ENCODE results near the gene TNFSF8.
A peak's percentile ranks its signal among the peaks of the same experiment; 100 is the strongest.

TNFSF8 gene

GRCh38 chr9:114930056-114930812, at the start of gene TNFSF8:
TSS of gene TNFSF8 (minus strand) at chr9:114930591. CDS start at chr9:114930303, 288 bp downstream.
- in situ Hi-C loops (cut with HindIII; ENCODE audit: low pct_ligation_motif_present, low sequenced_read_pairs): no loop called here
- peaks cover 3% of the 10 kb centered on the region for H3K27me3 ChIP-seq (replicated peaks)
- DNase-seq: no peak
- H3K36me3 ChIP-seq (replicated peaks): no peaks in the 10 kb centered on the region
- no peak for TF ChIP-seq CTCF (IDR thresholded peaks at IDR 0.05; ENCODE audit: low read depth, low read length, missing control alignments)
- H3K4me3 ChIP-seq (ENCODE audit: low read depth, low read length): no peak within 1 kb of the TSS
- no peak within 1 kb of the TSS for H3K27ac ChIP-seq

- Histone ChIP-seq H3K36me3 (replicated peaks) (no peaks in the 10 kb centered on the region), H3K4me3 (ENCODE audit: low read depth, low read length) (no peak overlapping the region), H3K27ac (no peak overlapping the region), H3K27me3 (replicated peaks) (no peaks in the 10 kb centered on the region)
- TF ChIP-seq CTCF (IDR thresholded peaks at IDR 0.05; ENCODE audit: low read depth, low read length, missing control alignments): no peak
- DNase-seq: no peak
- in situ Hi-C loops (cut with HindIII; ENCODE audit: low pct_ligation_motif_present, low sequenced_read_pairs): no loop called here
Measured at GRCh38 chr9:114973216-114973615, 42.8 kb upstream of the TNFSF8 start.

GRCh38 chr9:114972510-114973136, 42.2 kb upstream of the TNFSF8 start:
- in situ Hi-C loops (cut with HindIII; ENCODE audit: low pct_ligation_motif_present, low sequenced_read_pairs): no loop called here
- no peaks in the 10 kb centered on the region for H3K27me3 ChIP-seq (replicated peaks)
- no peak overlapping the region for H3K27ac ChIP-seq
- H3K36me3 ChIP-seq (replicated peaks): no peaks in the 10 kb centered on the region
- no peak for TF ChIP-seq CTCF (IDR thresholded peaks at IDR 0.05; ENCODE audit: low read depth, low read length, missing control alignments)
- H3K4me3 ChIP-seq (ENCODE audit: low read depth, low read length): no peak overlapping the region
- no peak for DNase-seq

- no peak overlapping the region for H3K27ac ChIP-seq
- no peak for DNase-seq
- H3K4me3 ChIP-seq (ENCODE audit: low read depth, low read length): no peak overlapping the region
- H3K27me3 ChIP-seq (replicated peaks): no peaks in the 10 kb centered on the region
- no peak for TF ChIP-seq CTCF (IDR thresholded peaks at IDR 0.05; ENCODE audit: low read depth, low read length, missing control alignments)
- H3K36me3 ChIP-seq (replicated peaks): no peaks in the 10 kb centered on the region
- in situ Hi-C loops (cut with HindIII; ENCODE audit: low pct_ligation_motif_present, low sequenced_read_pairs): no loop called here
Measured at GRCh38 chr9:114969269-114969668, 38.9 kb upstream of the TNFSF8 start.

- peak; percentile 53 for DNase-seq
- Histone ChIP-seq H3K27ac (no peak overlapping the region), H3K36me3 (replicated peaks) (no peaks in the 10 kb centered on the region), H3K4me3 (ENCODE audit: low read depth, low read length) (no peak overlapping the region), H3K27me3 (replicated peaks) (no peaks in the 10 kb centered on the region)
- no peak for TF ChIP-seq CTCF (IDR thresholded peaks at IDR 0.05; ENCODE audit: low read depth, low read length, missing control alignments)
- in situ Hi-C loops (cut with HindIII; ENCODE audit: low pct_ligation_motif_present, low sequenced_read_pairs): no loop called here
Measured at GRCh38 chr9:114968671-114969070, 38.3 kb upstream of the TNFSF8 start.

All from brain microvascular endothelial cell (primary cell).